Osteocyte (in vitro differentiated cells): Measurements from ENCODE around the gene CDCA4. TPM values are rescaled to one million over a fixed set of nuclear protein-coding genes. Genes with fewer than 3 reads are reported as not detected.
A peak's percentile ranks its signal among the peaks of the same experiment; 100 is the strongest.

Experiments used
- DNase-seq: peaks from one replicate; pipeline ENCODE4 v3.0.0; 2021; ENCODE audit warnings: mixed read lengths; ENCODE audit not compliant: unreplicated experiment; ENCODE audit errors: extremely low spot score
- H3K27ac Mint-ChIP-seq: one replicate; pipeline ENCODE4 v1.8.0; 2021; ENCODE audit warnings: mild to moderate bottlenecking, mixed read lengths; ENCODE audit not compliant: unreplicated experiment
- H3K27me3 Mint-ChIP-seq: one replicate; pipeline ENCODE4 v1.8.0; 2021; ENCODE audit warnings: mixed read lengths; ENCODE audit not compliant: unreplicated experiment
- H3K36me3 Mint-ChIP-seq: one replicate; pipeline ENCODE4 v1.8.0; 2021; ENCODE audit warnings: mixed read lengths; ENCODE audit not compliant: unreplicated experiment
- H3K4me1 Mint-ChIP-seq: one replicate; pipeline ENCODE4 v1.8.0; 2021; ENCODE audit warnings: mixed read lengths; ENCODE audit not compliant: unreplicated experiment
- H3K4me3 Mint-ChIP-seq: one replicate; pipeline ENCODE4 v1.8.0; 2021; ENCODE audit warnings: mild to moderate bottlenecking, moderate library complexity, mixed read lengths; ENCODE audit not compliant: unreplicated experiment
- H3K9me3 Mint-ChIP-seq: one replicate; pipeline ENCODE4 v1.8.0; 2021; ENCODE audit warnings: mixed read lengths; ENCODE audit not compliant: unreplicated experiment
- total RNA-seq: library from RNA; stranded (reverse); gene quantifications from 2 replicates; pipeline ENCODE4 v1.2.1, GENCODE V29; 2021
- TF ChIP-seq, protein P1 (sequence below): fragments of 200-600 bp; sonication (generic); IDR thresholded peaks from 2 replicates; pipeline ENCODE4 v1.5.0; 2021; ENCODE audit warnings: antibody characterized with exemption, mild to moderate bottlenecking, moderate library complexity

The CDCA4 gene
- total RNA-seq, 1 donor from 2014 or later, result 14.6 TPM

DNA sequence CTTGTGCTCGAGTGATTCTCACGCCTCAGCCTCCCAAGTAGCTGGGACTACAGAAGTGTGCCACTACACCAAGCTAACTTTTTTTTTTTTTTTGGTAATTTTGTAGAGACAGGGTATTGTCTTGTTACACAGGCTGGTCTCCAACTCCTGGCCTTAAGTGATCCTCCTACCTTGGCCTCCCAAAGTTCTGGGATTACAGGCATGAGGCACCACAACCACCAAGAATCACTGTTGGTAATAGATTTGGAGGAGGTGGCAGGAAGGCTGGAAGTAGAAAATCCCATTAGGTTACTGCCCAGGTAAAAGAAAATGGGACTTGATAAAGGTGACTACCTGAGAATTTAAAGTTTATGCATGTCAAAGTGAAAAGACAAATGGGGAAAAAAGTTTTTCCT is 1.4 kb upstream of the CDCA4 start:
- Mint-ChIP-seq H3K27ac (peak overlapping the region; percentile 94), H3K9me3 (no peaks in the 10 kb centered on the region), H3K27me3 (no peaks in the 10 kb centered on the region), H3K36me3 (no peaks in the 10 kb centered on the region), H3K4me1 (peaks cover 63% of the 10 kb centered on the region), H3K4me3 (peak overlapping the region; percentile 82)
- TF ChIP-seq, protein P1, sequence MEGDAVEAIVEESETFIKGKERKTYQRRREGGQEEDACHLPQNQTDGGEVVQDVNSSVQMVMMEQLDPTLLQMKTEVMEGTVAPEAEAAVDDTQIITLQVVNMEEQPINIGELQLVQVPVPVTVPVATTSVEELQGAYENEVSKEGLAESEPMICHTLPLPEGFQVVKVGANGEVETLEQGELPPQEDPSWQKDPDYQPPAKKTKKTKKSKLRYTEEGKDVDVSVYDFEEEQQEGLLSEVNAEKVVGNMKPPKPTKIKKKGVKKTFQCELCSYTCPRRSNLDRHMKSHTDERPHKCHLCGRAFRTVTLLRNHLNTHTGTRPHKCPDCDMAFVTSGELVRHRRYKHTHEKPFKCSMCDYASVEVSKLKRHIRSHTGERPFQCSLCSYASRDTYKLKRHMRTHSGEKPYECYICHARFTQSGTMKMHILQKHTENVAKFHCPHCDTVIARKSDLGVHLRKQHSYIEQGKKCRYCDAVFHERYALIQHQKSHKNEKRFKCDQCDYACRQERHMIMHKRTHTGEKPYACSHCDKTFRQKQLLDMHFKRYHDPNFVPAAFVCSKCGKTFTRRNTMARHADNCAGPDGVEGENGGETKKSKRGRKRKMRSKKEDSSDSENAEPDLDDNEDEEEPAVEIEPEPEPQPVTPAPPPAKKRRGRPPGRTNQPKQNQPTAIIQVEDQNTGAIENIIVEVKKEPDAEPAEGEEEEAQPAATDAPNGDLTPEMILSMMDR, result no peak
- no peak for DNase-seq

DNA sequence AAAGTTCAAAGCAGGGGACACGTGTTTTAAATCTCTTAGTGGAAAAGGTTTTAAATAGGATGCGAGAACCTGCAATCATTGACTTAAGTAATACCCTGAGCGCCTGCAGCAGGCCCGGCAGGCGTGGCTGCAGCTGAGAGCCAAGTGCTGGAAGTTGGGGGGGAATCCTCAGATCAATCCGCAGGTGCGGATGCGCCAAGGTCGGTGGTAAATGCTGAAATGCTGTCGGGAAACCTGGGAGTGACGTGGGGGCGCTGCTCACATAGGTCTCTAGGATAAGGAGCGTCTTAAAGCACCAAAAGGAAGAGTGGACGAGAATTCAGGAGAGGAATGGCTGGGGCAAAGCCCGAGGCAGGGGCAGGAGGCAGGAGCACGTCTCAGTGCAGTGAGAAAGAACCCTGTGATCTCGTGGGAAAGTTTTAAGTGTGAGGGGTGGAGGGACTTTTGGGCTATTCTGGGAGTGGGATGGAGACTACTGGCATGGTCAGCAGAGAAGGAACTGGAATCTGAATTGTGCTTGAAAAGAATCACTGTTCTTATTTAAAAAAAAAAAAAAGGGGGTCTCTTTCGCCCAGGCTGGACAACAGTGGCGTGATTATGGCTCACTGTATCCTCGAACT is 883 bp upstream of the CDCA4 start:
- H3K27ac Mint-ChIP-seq, result peak overlapping the region; percentile 94
- H3K4me3 Mint-ChIP-seq, result peak overlapping the region; percentile 82
- H3K36me3 Mint-ChIP-seq, result peaks cover 1% of the 10 kb centered on the region
- H3K27me3 Mint-ChIP-seq, result no peaks in the 10 kb centered on the region
- TF ChIP-seq, protein P1, result no peak
- no peak for DNase-seq
- H3K9me3 Mint-ChIP-seq, result no peaks in the 10 kb centered on the region
- H3K4me1 Mint-ChIP-seq, result peaks cover 65% of the 10 kb centered on the region

DNA sequence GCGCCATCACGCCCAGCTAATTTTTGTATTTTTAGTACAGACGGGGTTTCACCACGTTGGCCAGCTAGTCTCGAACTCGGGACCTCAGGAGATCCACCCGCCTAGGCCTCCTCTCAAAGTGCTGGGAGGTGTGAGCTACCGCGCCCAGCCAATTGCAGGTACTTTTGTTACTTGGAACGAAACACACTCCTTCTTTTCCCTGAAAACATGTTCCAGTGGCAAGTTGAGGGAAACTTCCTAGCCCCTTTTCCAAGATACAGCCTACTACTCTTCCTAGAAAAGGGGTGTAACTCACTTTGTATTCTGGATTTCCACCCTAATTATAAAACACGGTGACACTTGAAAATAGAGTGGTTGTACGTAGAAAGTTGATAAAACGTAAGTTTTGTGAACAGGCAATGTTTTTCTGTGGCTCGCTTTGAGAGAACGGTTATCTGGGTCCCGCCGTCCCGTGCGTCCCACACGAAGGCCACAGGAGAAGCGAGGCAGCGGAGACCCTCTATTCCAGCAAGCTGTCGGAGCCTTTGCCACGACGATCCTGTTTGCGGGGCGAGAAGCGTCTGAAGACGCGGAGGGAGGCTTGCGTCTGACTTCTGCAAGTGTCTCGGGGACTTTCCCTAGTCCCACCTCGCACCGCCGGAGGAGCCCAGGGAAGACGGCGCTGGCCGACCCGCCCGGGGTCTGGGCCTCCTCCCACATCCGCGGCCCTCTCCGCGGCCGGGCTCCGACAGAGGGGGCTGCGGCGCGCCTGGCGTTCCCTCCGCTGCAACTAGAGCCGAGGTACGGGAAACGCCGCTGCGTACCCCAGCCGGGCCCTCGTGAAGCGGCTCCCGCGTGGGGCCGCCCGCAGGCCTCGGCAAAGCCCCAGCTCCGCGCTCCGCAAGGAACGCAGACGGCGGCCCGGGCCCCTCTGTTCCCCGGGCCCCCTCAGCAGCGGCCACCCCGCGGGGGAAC is 745 bp downstream of the CDCA4 start:
- Mint-ChIP-seq H3K4me1 (peaks cover 72% of the 10 kb centered on the region), H3K9me3 (no peaks in the 10 kb centered on the region), H3K27ac (peak overlapping the region; percentile 81), H3K4me3 (peak overlapping the region; percentile 85), H3K36me3 (peaks cover 1% of the 10 kb centered on the region), H3K27me3 (no peaks in the 10 kb centered on the region)
- TF ChIP-seq, protein P1, result peak; percentile 17
- no peak for DNase-seq

DNA sequence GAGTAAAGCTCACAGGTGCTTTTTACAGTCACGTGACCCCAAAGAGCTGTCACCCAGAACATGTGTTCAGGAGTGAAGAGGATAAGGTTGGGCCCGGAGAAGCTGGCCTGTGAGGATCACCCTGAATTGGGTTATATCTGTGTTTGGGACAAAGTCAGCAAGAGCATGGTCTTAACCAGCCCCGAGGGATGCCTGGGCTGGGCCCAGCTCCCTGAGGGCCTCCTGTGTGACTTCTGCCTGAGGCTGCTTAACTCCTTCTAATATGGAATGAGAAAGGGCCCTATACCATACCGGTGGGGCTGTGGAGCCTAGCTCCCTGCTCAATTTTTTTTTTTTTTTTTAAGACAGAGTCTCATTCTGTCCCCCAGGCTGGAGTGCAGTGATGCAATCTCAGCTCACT is 2.5 kb downstream of the CDCA4 start:
- H3K36me3 Mint-ChIP-seq, result peaks cover 1% of the 10 kb centered on the region
- H3K27ac Mint-ChIP-seq, result peak overlapping the region; percentile 81
- H3K9me3 Mint-ChIP-seq, result no peaks in the 10 kb centered on the region

More for the DNA sequence above, 2.5 kb downstream of the CDCA4 start:
- Mint-ChIP-seq H3K4me1 (peaks cover 74% of the 10 kb centered on the region), H3K4me3 (peak overlapping the region; percentile 85), H3K27me3 (no peaks in the 10 kb centered on the region)
- no peak for DNase-seq
- TF ChIP-seq, protein P1, result no peak
